ENCODE results near the gene ARL8A. TPM values are rescaled to one million over a fixed set of nuclear protein-coding genes. Genes with fewer than 3 reads are reported as not detected.
"Not testable (repeated sequence)": the region's sequence is repeated elsewhere in the genome, so short reads cannot be mapped to it uniquely, and the experiment has no call there.

Gene ARL8A
- total RNA-seq, 2 experiments from 2014 or later = 25.8 to 33.7 TPM

- POLR2A ChIA-PET = interaction anchor here (1.1 to 1.2 kb wide), 2 partner anchors 26 to 97 kb away, joined by 3 to 4 read pairs; partner anchors contain the start of gene PTPN7
- Mint-ChIP-seq H3K27me3 (no peaks in the 10 kb centered on the region), H3K4me1 (ENCODE audit: low read depth) (peaks cover 14% of the 10 kb centered on the region), H3K36me3 (ENCODE audit: low read depth) (no peaks in the 10 kb centered on the region), H3K9me3 (no peaks in the 10 kb centered on the region), H3K27ac (no peak overlapping the region), H3K4me3 (no peak overlapping the region)
- TF ChIP-seq CTCF (IDR thresholded peaks at IDR 0.05) = no peak
- CTCF ChIA-PET = interaction anchor here (1.4 to 9.8 kb wide), 4 partner anchors 8 to 533 kb away, joined by 5 to 58 read pairs (median 5); partner anchors contain the start of gene LGR6
- no peak for ATAC-seq
- intact Hi-C loops (cut with micrococcal nuclease) = no loop called here
- DNase-seq = no peak
These were observed 41.8 kb upstream of the ARL8A start for GRCh38 chr1:202186327-202186726.

DNA sequence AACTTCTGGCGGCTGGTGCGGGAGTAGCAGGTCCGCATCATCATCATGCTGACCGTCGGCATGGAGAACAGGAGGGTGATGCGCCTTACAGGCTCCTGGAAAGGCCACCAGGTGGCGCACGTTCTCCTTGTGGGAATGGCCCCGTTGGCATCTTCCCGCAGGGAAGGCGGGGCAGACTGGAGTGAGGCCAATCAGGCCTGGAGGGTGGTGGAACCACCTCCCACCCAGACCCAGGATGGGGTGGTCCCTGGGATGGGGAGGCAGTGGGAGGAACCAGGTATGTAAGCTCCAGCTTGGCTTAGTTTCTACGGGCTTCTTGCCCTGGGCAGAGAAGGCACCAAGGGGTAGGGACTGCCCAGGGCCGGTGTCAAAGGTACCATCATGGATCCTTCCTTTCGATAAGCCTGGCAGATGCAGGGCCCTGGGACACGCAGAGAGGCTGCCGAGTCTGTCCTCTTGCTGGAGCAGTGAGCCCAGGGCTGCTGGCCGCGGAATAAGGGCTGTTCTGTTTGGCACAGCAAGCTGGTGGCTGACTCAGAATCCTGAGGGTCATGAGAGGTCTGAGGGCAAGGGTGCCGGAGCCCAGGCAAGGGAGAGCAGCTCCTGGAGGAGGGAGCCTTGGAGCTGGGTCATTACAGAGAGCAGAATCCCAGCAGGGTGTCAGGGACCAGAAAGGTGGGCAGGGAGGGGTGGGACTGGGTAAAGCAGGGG lies 40.4 kb upstream of the ARL8A start:
- H3K27ac Mint-ChIP-seq = no peak overlapping the region
- H3K9me3 Mint-ChIP-seq = no peaks in the 10 kb centered on the region

GRCh38 chr1:202182040-202182877 lies 37.7 kb upstream of the ARL8A start:
- CTCF ChIA-PET = interaction anchor here (0.8 to 9.8 kb wide), 5 partner anchors 8 to 28 kb away, joined by 3 to 58 read pairs (median 13); partner anchors contain the start of genes LGR6 and PTPN7
- Mint-ChIP-seq H3K27me3 (no peaks in the 10 kb centered on the region), H3K9me3 (no peaks in the 10 kb centered on the region), H3K27ac (no peak overlapping the region), H3K4me1 (ENCODE audit: low read depth) (peaks cover 14% of the 10 kb centered on the region), H3K4me3 (no peak overlapping the region), H3K36me3 (ENCODE audit: low read depth) (no peaks in the 10 kb centered on the region)
- no peak for DNase-seq
- no peak for ATAC-seq
- intact Hi-C loops (cut with micrococcal nuclease) = no loop called here
- no peak for TF ChIP-seq CTCF (IDR thresholded peaks at IDR 0.05)
- POLR2A ChIA-PET = interaction anchor here (0.7 kb wide), 1 partner anchor 19 kb away, joined by 3 read pairs; no protein-coding TSS in a partner anchor

More for the DNA sequence above, 40.4 kb upstream of the ARL8A start:
- ATAC-seq (peak; percentile 62), DNase-seq (peak; percentile 80)
- no peaks in the 10 kb centered on the region for H3K27me3 Mint-ChIP-seq
- no peaks in the 10 kb centered on the region for H3K36me3 Mint-ChIP-seq (ENCODE audit: low read depth)
- no peak overlapping the region for H3K4me3 Mint-ChIP-seq
- POLR2A ChIA-PET = no interaction called here
- TF ChIP-seq CTCF (IDR thresholded peaks at IDR 0.05) = peak; percentile 89
- H3K4me1 Mint-ChIP-seq (ENCODE audit: low read depth) = peaks cover 14% of the 10 kb centered on the region
- intact Hi-C loops (cut with micrococcal nuclease) = loop anchor here (2.0 kb wide), 1 partner anchor 20 kb away; no protein-coding TSS in a partner anchor
- CTCF ChIA-PET = interaction anchor here (0.6 to 9.8 kb wide), 13 partner anchors 10 to 142 kb away, joined by 3 to 58 read pairs (median 5); partner anchors contain the start of genes LGR6 and PTPN7

GRCh38 chr1:202181586-202181985 lies 37.0 kb upstream of the ARL8A start:
- Mint-ChIP-seq H3K9me3 (no peaks in the 10 kb centered on the region), H3K27ac (no peak overlapping the region), H3K27me3 (no peaks in the 10 kb centered on the region), H3K4me1 (ENCODE audit: low read depth) (peaks cover 14% of the 10 kb centered on the region), H3K4me3 (no peak overlapping the region), H3K36me3 (ENCODE audit: low read depth) (no peaks in the 10 kb centered on the region)
- intact Hi-C loops (cut with micrococcal nuclease) = no loop called here
- DNase-seq (no peak), ATAC-seq (no peak)
- TF ChIP-seq CTCF (IDR thresholded peaks at IDR 0.05) = no peak
- ChIA-PET POLR2A (no interaction called here), CTCF (interaction anchor here (9.8 kb wide), 1 partner anchor 13 kb away, joined by 58 read pairs; the partner anchor contains the start of gene LGR6)

GRCh38 chr1:202180751-202181139 lies 36.2 kb upstream of the ARL8A start:
- POLR2A ChIA-PET; H3K9me3 Mint-ChIP-seq; intact Hi-C loops (cut with micrococcal nuclease); H3K4me3 Mint-ChIP-seq; H3K36me3 Mint-ChIP-seq (ENCODE audit: low read depth); H3K27me3 Mint-ChIP-seq; DNase-seq; H3K27ac Mint-ChIP-seq; ATAC-seq: not testable (repeated sequence)
- H3K4me1 Mint-ChIP-seq (ENCODE audit: low read depth) = peaks cover 14% of the 10 kb centered on the region
- CTCF ChIA-PET = interaction anchor here (2.7 to 9.8 kb wide), 2 partner anchors 9 to 14 kb away, joined by 21 to 58 read pairs; partner anchors contain the start of gene LGR6

All from activated CD8-positive, alpha-beta T cell treated with anti-CD3 and anti-CD28 coated beads for 36 hours (primary cell).